Endothelial cell of umbilical vein (primary cell): ENCODE data around the gene KCNQ5. TPM values are rescaled to one million over a fixed set of nuclear protein-coding genes. Genes with fewer than 3 reads are reported as not detected.

Source experiments
- BruUV-seq: library from RNA; stranded (reverse); fragments of 400-500 nt; replicated peaks from 2 replicates; lab custom pipeline; 2021; lab: Mats Ljungman, UMichigan
- CTCF ChIA-PET: fragments of 300-600, 350-600 bp; sonication (Branson Sonifier 250); formaldehyde crosslinking; loops from one replicate; lab custom pipeline; 2021; ENCODE audit warnings: antibody characterized with exemption, inconsistent platforms; lab: Charles Lee
- POLR2A ChIA-PET: fragments of 300-600, 350-600 bp; sonication (Branson Sonifier 250); formaldehyde crosslinking; loops from one replicate; lab custom pipeline; 2021; ENCODE audit warnings: antibody characterized with exemption, inconsistent platforms; lab: Charles Lee
- DNase-seq: peaks from one replicate; pipeline ENCODE4 v3.0.0-alpha.2; 2011; ENCODE audit warnings: low read depth, low spot score
- FAIRE-seq: peaks from 2 replicates; lab custom pipeline; 2011; peaks lifted over from hg19 to GRCh38; lab: Jason Lieb, UNC
- H2AFZ ChIP-seq: 2 replicates; pipeline ENCODE4 v1.6.0; 2012; ENCODE audit warnings: low read depth, low read length, control low read depth, inconsistent platforms
- H3K27ac ChIP-seq: 2 replicates; pipeline ENCODE4 v1.5.1; 2011; ENCODE audit warnings: low read depth, mild to moderate bottlenecking, control low read depth, low read length, moderate library complexity; ENCODE audit not compliant: insufficient read depth
- H3K27me3 ChIP-seq, 2 experiments: 2 replicates each; pipeline versions ENCODE4 v1.6.0 to v1.6.1; 2011; ENCODE audit warnings: low read length in 2 of 2, mixed read lengths in 1 of 2; ENCODE audit not compliant: control insufficient read depth in 2 of 2, insufficient read depth in 2 of 2
- H3K36me3 ChIP-seq, 2 experiments: 2 replicates in 1 of 2; 3 replicates in 1 of 2; pipeline ENCODE4 v1.5.1; 2011; ENCODE audit warnings: low read length in 2 of 2, mild to moderate bottlenecking in 1 of 2, moderate library complexity in 1 of 2; ENCODE audit not compliant: control insufficient read depth in 2 of 2, insufficient read depth in 2 of 2; ENCODE audit errors: extremely low read depth in 1 of 2
- H3K4me1 ChIP-seq: 3 replicates; pipeline ENCODE4 v1.5.1; 2011; ENCODE audit warnings: mild to moderate bottlenecking, low read length; ENCODE audit not compliant: control insufficient read depth, insufficient read depth; ENCODE audit errors: extremely low read depth
- H3K4me2 ChIP-seq: 2 replicates; pipeline ENCODE4 v1.6.1; 2011; ENCODE audit warnings: low read length, control low read depth, mixed read lengths; ENCODE audit not compliant: insufficient read depth
- H3K4me3 ChIP-seq, 3 experiments: fragments of 200-600 bp in 1 of 3; sonication (generic), shearing (Covaris generic) in 1 of 3; replicated peaks in 1 of 3; 2 replicates each; pipeline ENCODE4 v1.5.1; 2011 to 2016; ENCODE audit warnings: control low read depth in 3 of 3, low read length in 3 of 3, mild to moderate bottlenecking in 2 of 3, inconsistent platforms in 1 of 3, low read depth in 1 of 3, moderate library complexity in 1 of 3; ENCODE audit not compliant: insufficient read depth in 1 of 3
- H3K79me2 ChIP-seq: 2 replicates; pipeline ENCODE4 v1.6.0; 2012; ENCODE audit warnings: low read length, inconsistent platforms; ENCODE audit not compliant: control insufficient read depth, insufficient read depth
- H3K9ac ChIP-seq: replicated peaks from 2 replicates; pipeline ENCODE3; 2011; ENCODE audit warnings: low read length, control low read depth; ENCODE audit not compliant: insufficient read depth; ENCODE audit errors: extremely low read depth
- H3K9me1 ChIP-seq: replicated peaks from 3 replicates; pipeline ENCODE4 v1.6.0; 2011; ENCODE audit warnings: mild to moderate bottlenecking, low read length; ENCODE audit not compliant: control insufficient read depth, insufficient read depth; ENCODE audit errors: extremely low read depth
- H3K9me3 ChIP-seq: replicated peaks from 2 replicates; pipeline ENCODE4 v1.5.1; 2012; ENCODE audit warnings: low read length, inconsistent platforms; ENCODE audit not compliant: control insufficient read depth, insufficient read depth
- H4K20me1 ChIP-seq: replicated peaks from 2 replicates; pipeline ENCODE3; 2011; ENCODE audit warnings: mild to moderate bottlenecking, low read length; ENCODE audit not compliant: control insufficient read depth, insufficient read depth; ENCODE audit errors: extremely low read depth
- EZH2 ChIP-seq: IDR thresholded peaks from 2 replicates; pipeline ENCODE4 v1.6.1; 2012; ENCODE audit warnings: borderline replicate concordance, low read depth, mild to moderate bottlenecking, moderate library complexity, low read length, inconsistent platforms; ENCODE audit not compliant: severe bottlenecking
- FOS ChIP-seq: IDR thresholded peaks from 2 replicates; pipeline ENCODE4 v1.6.1; 2011; ENCODE audit warnings: mild to moderate bottlenecking, low read length, moderate library complexity, borderline replicate concordance; ENCODE audit not compliant: insufficient read depth
- GATA2 ChIP-seq: IDR thresholded peaks from 2 replicates; pipeline ENCODE4 v1.7.0; 2011; ENCODE audit warnings: low read depth, mild to moderate bottlenecking, moderate library complexity, mixed read lengths, low read length; ENCODE audit not compliant: insufficient read length, insufficient read depth
- JUN ChIP-seq: IDR thresholded peaks from 2 replicates; pipeline ENCODE4 v1.6.1; 2011; ENCODE audit warnings: borderline replicate concordance, low read depth; ENCODE audit not compliant: insufficient read length, insufficient read depth
- MYC ChIP-seq: IDR thresholded peaks from one replicate; pipeline ENCODE4 v1.6.1; 2011; ENCODE audit warnings: mild to moderate bottlenecking, low read depth, low read length
- POLR2A ChIP-seq: IDR thresholded peaks from 2 replicates; pipeline ENCODE4 v1.6.1; 2012; ENCODE audit warnings: low read depth, mild to moderate bottlenecking, control low read depth, low read length
- POLR2AphosphoS5 ChIP-seq: IDR thresholded peaks from 2 replicates; pipeline ENCODE4 v1.6.1; 2012; ENCODE audit warnings: low read depth, mild to moderate bottlenecking, control low read depth, low read length, moderate library complexity; ENCODE audit not compliant: insufficient read depth
- dilution Hi-C: fragments of 300-500 bp; cut with MboI; formaldehyde crosslinking; loops from one replicate; pipeline ENCODE4 v1.15.0; 2019; ENCODE audit warnings: low sequenced_read_pairs; ENCODE audit not compliant: extremely low pct_ligation_motif_present
- intact Hi-C: fragments of 100-400 bp; cut with micrococcal nuclease; formaldehyde crosslinking; loops from one replicate; pipeline ENCODE4 v1.10.0; 2022
- polyA plus RNA-seq, 4 experiments: library from polyadenylated mRNA; depleted of rRNA in 3 of 4; stranded (reverse) in 3 of 4; unstranded in 1 of 4; fragments of >200 nt; gene quantifications; 2 replicates each; pipeline versions ENCODE4 v1.2.1 to v1.2.3, GENCODE V29; 2011 to 2012; ENCODE audit warnings: missing spikeins in 1 of 4
- total RNA-seq: library from RNA; stranded (reverse); gene quantifications from 2 replicates; pipeline ENCODE4 v1.2.3, GENCODE V29; 2021
- TF ChIP-seq, protein P1 (sequence below): IDR thresholded peaks from 2 replicates; pipeline ENCODE4 v1.6.1; 2011; ENCODE audit not compliant: insufficient read depth, insufficient read length
- TF ChIP-seq, protein P2 (sequence below), 2 donors: IDR thresholded peaks; 1 replicate in 1 of 2; 2 replicates in 1 of 2; pipeline ENCODE4 v1.5.1; 2011; ENCODE audit warnings: low read length in 2 of 2, mild to moderate bottlenecking in 2 of 2, moderate library complexity in 2 of 2, control low read depth in 1 of 2, inconsistent platforms in 1 of 2, low read depth in 1 of 2; ENCODE audit not compliant: insufficient read depth in 1 of 2; ENCODE audit errors: extremely low read depth in 1 of 2

Gene KCNQ5
- total and polyA plus RNA-seq, 2 donors (not counting 3 experiments of a cell fraction or from before 2014, with no cell fraction given), result 0.22 TPM; not detected in 1

- CTCF ChIA-PET, result interaction anchor here (1.3 kb wide), 1 partner anchor 428 kb away, joined by 3 read pairs; no protein-coding TSS in a partner anchor
- TF ChIP-seq MYC, result no peak
- TF ChIP-seq, protein P1, sequence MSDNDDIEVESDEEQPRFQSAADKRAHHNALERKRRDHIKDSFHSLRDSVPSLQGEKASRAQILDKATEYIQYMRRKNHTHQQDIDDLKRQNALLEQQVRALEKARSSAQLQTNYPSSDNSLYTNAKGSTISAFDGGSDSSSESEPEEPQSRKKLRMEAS, result no peak
- TF ChIP-seq JUN, result no peak
- no peak for TF ChIP-seq GATA2
- TF ChIP-seq POLR2AphosphoS5, result no peak
- TF ChIP-seq POLR2A, result no peak
- Histone ChIP-seq H3K36me3 (no peaks in the 10 kb centered on the region), H3K4me2 (no peak overlapping the region), H3K27me3 (peaks cover 0 to 2% of the 10 kb centered on the region in 2 experiments), H3K79me2 (no peaks in the 10 kb centered on the region), H3K9me1 (no peaks in the 10 kb centered on the region), H3K4me3 (no peak overlapping the region), H4K20me1 (no peaks in the 10 kb centered on the region), H3K4me1 (no peaks in the 10 kb centered on the region), H3K27ac (no peak overlapping the region), H3K9me3 (no peaks in the 10 kb centered on the region), H3K9ac (no peak overlapping the region), H2AFZ (no peak overlapping the region)
- DNase-seq (no peak), FAIRE-seq (no peak)
- no TSS peak for BruUV-seq
- POLR2A ChIA-PET, result no interaction called here
- intact Hi-C loops, result no loop called here
- dilution Hi-C loops, result no loop called here
Measured at GRCh38 chr6:72702421-72702820, 80.6 kb downstream of the KCNQ5 start.

DNA sequence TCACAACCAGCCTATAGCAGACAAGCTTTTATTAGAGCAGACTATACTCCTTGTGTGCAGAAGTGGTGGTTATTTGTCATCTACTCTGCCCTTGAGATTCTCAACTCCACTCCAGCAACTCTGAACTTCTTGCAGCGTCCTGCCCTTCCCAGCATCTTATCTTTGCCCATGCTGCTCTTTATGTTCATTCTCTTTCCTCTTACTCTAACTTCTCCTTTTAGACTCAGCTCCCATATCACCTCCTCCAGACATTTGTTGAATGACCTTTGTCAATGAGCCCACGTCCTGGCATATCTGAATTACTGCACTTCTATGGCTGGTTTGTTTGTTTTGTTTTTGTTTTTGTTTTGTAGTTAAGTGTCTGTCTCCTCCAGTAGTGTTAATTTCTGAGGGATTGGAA lies 81.2 kb downstream of the KCNQ5 start:
- no peaks in the 10 kb centered on the region for H3K36me3 ChIP-seq
- H2AFZ ChIP-seq, result no peak overlapping the region
- no TSS peak for BruUV-seq
- no peaks in the 10 kb centered on the region for H3K9me3 ChIP-seq
- H3K4me2 ChIP-seq, result no peak overlapping the region
- H3K79me2 ChIP-seq, result no peaks in the 10 kb centered on the region
- TF ChIP-seq, protein P2, sequence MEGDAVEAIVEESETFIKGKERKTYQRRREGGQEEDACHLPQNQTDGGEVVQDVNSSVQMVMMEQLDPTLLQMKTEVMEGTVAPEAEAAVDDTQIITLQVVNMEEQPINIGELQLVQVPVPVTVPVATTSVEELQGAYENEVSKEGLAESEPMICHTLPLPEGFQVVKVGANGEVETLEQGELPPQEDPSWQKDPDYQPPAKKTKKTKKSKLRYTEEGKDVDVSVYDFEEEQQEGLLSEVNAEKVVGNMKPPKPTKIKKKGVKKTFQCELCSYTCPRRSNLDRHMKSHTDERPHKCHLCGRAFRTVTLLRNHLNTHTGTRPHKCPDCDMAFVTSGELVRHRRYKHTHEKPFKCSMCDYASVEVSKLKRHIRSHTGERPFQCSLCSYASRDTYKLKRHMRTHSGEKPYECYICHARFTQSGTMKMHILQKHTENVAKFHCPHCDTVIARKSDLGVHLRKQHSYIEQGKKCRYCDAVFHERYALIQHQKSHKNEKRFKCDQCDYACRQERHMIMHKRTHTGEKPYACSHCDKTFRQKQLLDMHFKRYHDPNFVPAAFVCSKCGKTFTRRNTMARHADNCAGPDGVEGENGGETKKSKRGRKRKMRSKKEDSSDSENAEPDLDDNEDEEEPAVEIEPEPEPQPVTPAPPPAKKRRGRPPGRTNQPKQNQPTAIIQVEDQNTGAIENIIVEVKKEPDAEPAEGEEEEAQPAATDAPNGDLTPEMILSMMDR (IDR thresholded peaks at IDR 0.05; ENCODE audit: extremely low read depth in 1 of 2, insufficient read depth in 1 of 2, low read depth in 1 of 2, low read length in 2 of 2), result no peak
- TF ChIP-seq FOS (no peak), MYC (no peak), POLR2AphosphoS5 (no peak), POLR2A (no peak), GATA2 (no peak), EZH2 (no peak), JUN (no peak)
- TF ChIP-seq, protein P1, result no peak
- H3K9me1 ChIP-seq, result no peaks in the 10 kb centered on the region
- no peak overlapping the region for H3K27ac ChIP-seq
- peaks cover 0 to 2% of the 10 kb centered on the region in 2 experiments for H3K27me3 ChIP-seq
- dilution Hi-C loops (no loop called here), intact Hi-C loops (no loop called here)
- ChIA-PET CTCF (interaction anchor here (1.3 kb wide), 1 partner anchor 427 kb away, joined by 3 read pairs; no protein-coding TSS in a partner anchor), POLR2A (no interaction called here)
- no peaks in the 10 kb centered on the region for H4K20me1 ChIP-seq
- DNase-seq (no peak), FAIRE-seq (no peak)
- H3K4me1 ChIP-seq, result no peaks in the 10 kb centered on the region
- no peak overlapping the region for H3K9ac ChIP-seq
- no peak overlapping the region for H3K4me3 ChIP-seq
